Lower lobe of right lung (tissue), 2 donors: ENCODE measurements around the gene GPR143. TPM values are rescaled to one million over a fixed set of nuclear protein-coding genes. Genes with fewer than 3 reads are reported as not detected.
A peak's percentile ranks its signal among the peaks of the same experiment; 100 is the strongest.

Experiments
- ATAC-seq, 2 donors: fragments of 200-7000 bp; cut with Tn5 transposase; one replicate each; pipeline ENCODE4 v1.9.1; 2020 to 2022; ENCODE audit warnings: mild to moderate bottlenecking in 2 of 2, moderate library complexity in 2 of 2
- DNase-seq: peaks from one replicate; pipeline ENCODE4 v3.0.0-alpha.2; 2020
- H3K27ac ChIP-seq: fragments of 200-600 bp; one replicate; pipeline ENCODE4 v1.8.0; 2022
- H3K27me3 ChIP-seq: fragments of 200-600 bp; one replicate; pipeline ENCODE4 v1.8.0; 2022; ENCODE audit warnings: low read depth
- H3K36me3 ChIP-seq: fragments of 200-600 bp; one replicate; pipeline ENCODE4 v1.8.0; 2022; ENCODE audit warnings: mild to moderate bottlenecking
- H3K4me1 ChIP-seq: fragments of 200-600 bp; one replicate; pipeline ENCODE4 v1.8.0; 2022
- H3K4me3 ChIP-seq: fragments of 200-600 bp; one replicate; pipeline ENCODE4 v1.8.0; 2022; ENCODE audit warnings: mild to moderate bottlenecking
- H3K9me3 ChIP-seq: fragments of 200-600 bp; one replicate; pipeline ENCODE4 v1.8.0; 2022
- CTCF ChIP-seq: fragments of 200-600 bp; IDR thresholded peaks from one replicate; pipeline ENCODE4 v1.8.0; 2022; ENCODE audit warnings: antibody characterized with exemption, mild to moderate bottlenecking
- intact Hi-C: fragments of 100-400 bp; cut with DNase I; formaldehyde crosslinking; loops from one replicate; pipeline ENCODE4 v1.11.0; 2022
- total RNA-seq: library from RNA; stranded (reverse); fragmentation: NEBNext Ultra II Directional; extraction: Animal tissue kit (Norgen Biotek cat#: 25700); gene quantifications from one replicate; pipeline ENCODE4 v1.2.1, GENCODE V29; 2021
- donor health status: DM: no; HTN: yes; CAD: no; lungs with severe emphysema.

The GPR143 gene
- total RNA-seq, 1 donor from 2014 or later = 0.47 TPM

- no peaks in the 10 kb centered on the region for H3K36me3 ChIP-seq
- H3K4me3 ChIP-seq = no peak overlapping the region
- no peak for DNase-seq
- intact Hi-C loops = no loop called here
- ATAC-seq = no peak
- no peak for TF ChIP-seq CTCF
- no peak overlapping the region for H3K27ac ChIP-seq
- H3K4me1 ChIP-seq = no peaks in the 10 kb centered on the region
- H3K27me3 ChIP-seq = no peaks in the 10 kb centered on the region
- peaks cover 4% of the 10 kb centered on the region for H3K9me3 ChIP-seq
These were observed 40.9 kb downstream of the GPR143 start for GRCh38 chrX:9724711-9725110.

- ATAC-seq (no peak), DNase-seq (no peak)
- no peaks in the 10 kb centered on the region for H3K27me3 ChIP-seq
- H3K27ac ChIP-seq = no peak overlapping the region
- no peak overlapping the region for H3K4me3 ChIP-seq
- peaks cover 7% of the 10 kb centered on the region for H3K36me3 ChIP-seq
- H3K9me3 ChIP-seq = no peaks in the 10 kb centered on the region
- no peaks in the 10 kb centered on the region for H3K4me1 ChIP-seq
- intact Hi-C loops = no loop called here
- TF ChIP-seq CTCF = no peak
These were observed 48.3 kb downstream of the GPR143 start for GRCh38 chrX:9717376-9717775.

GRCh38 chrX:9710332-9710731 is 55.3 kb downstream of the GPR143 start:
- no peaks in the 10 kb centered on the region for H3K9me3 ChIP-seq
- ATAC-seq (no peak), DNase-seq (no peak)
- H3K27ac ChIP-seq = no peak overlapping the region
- no peak for TF ChIP-seq CTCF
- no peak overlapping the region for H3K4me3 ChIP-seq
- intact Hi-C loops = no loop called here
- H3K36me3 ChIP-seq = peaks cover 24% of the 10 kb centered on the region
- no peaks in the 10 kb centered on the region for H3K27me3 ChIP-seq
- no peaks in the 10 kb centered on the region for H3K4me1 ChIP-seq

GRCh38 chrX:9708923-9709553 is 56.6 kb downstream of the GPR143 start:
- intact Hi-C loops = loop anchor here (10.0 kb wide), 1 partner anchor 734 kb away; no protein-coding TSS in a partner anchor
- H3K9me3 ChIP-seq = no peaks in the 10 kb centered on the region

GRCh38 chrX:9708086-9708485 is 57.6 kb downstream of the GPR143 start:
- no peaks in the 10 kb centered on the region for H3K4me1 ChIP-seq
- H3K36me3 ChIP-seq = peaks cover 20% of the 10 kb centered on the region
- no peak for ATAC-seq
- H3K9me3 ChIP-seq = no peaks in the 10 kb centered on the region
- H3K4me3 ChIP-seq = no peak overlapping the region
- H3K27me3 ChIP-seq = no peaks in the 10 kb centered on the region
- H3K27ac ChIP-seq = no peak overlapping the region
- intact Hi-C loops = loop anchor here (10.0 kb wide), 1 partner anchor 733 kb away; no protein-coding TSS in a partner anchor
- DNase-seq = no peak
- no peak for TF ChIP-seq CTCF

More at GRCh38 chrX:9708923-9709553, 56.6 kb downstream of the GPR143 start:
- peak; percentile 78 for DNase-seq
- H3K27ac ChIP-seq = no peak overlapping the region
- peak; percentile 75 for TF ChIP-seq CTCF
- no peak overlapping the region for H3K4me3 ChIP-seq
- ATAC-seq = peak; percentile 85 to 89
- H3K36me3 ChIP-seq = peaks cover 20% of the 10 kb centered on the region
- no peaks in the 10 kb centered on the region for H3K27me3 ChIP-seq
- H3K4me1 ChIP-seq = no peaks in the 10 kb centered on the region
